Left ventricle myocardium inferior (tissue), 1 donor: ENCODE data around the gene MMP24. TPM values are rescaled to one million over a fixed set of nuclear protein-coding genes. Genes with fewer than 3 reads are reported as not detected.
"Not testable (repeated sequence)": the region's sequence is repeated elsewhere in the genome, so short reads cannot be mapped to it uniquely, and the experiment has no call there.

Experiments used
- DNase-seq: peaks from one replicate; pipeline ENCODE4 v3.0.0-alpha.2; 2020
- H3K27ac ChIP-seq: fragments of 200-600 bp; replicated peaks from 2 replicates; pipeline ENCODE4 v1.8.0; 2021
- H3K27me3 ChIP-seq: fragments of 200-600 bp; 2 replicates; pipeline ENCODE4 v1.8.0; 2021; ENCODE audit warnings: low read depth
- H3K36me3 ChIP-seq: fragments of 200-600 bp; 2 replicates; pipeline ENCODE4 v1.8.0; 2021
- H3K4me1 ChIP-seq: fragments of 200-600 bp; 2 replicates; pipeline ENCODE4 v1.8.0; 2021
- H3K4me3 ChIP-seq: fragments of 200-600 bp; 2 replicates; pipeline ENCODE4 v1.8.0; 2021; ENCODE audit warnings: mild to moderate bottlenecking, moderate library complexity
- H3K9me3 ChIP-seq: fragments of 200-600 bp; replicated peaks from 2 replicates; pipeline ENCODE4 v1.8.0; 2021
- intact Hi-C: fragments of 100-400 bp; cut with micrococcal nuclease; formaldehyde crosslinking; loops from one replicate; pipeline ENCODE4 v1.11.0; 2022
- total RNA-seq: library from RNA; stranded (reverse); fragmentation: NEBNext Ultra II Directional; extraction: Animal tissue kit (Norgen Biotek cat#: 25700); gene quantifications from one replicate; pipeline ENCODE4 v1.2.1, GENCODE V29; 2021
- TF ChIP-seq, protein P1 (sequence below): fragments of 200-600 bp; IDR thresholded peaks from 2 replicates; pipeline ENCODE4 v1.8.0; 2021; ENCODE audit warnings: antibody characterized with exemption, mild to moderate bottlenecking, borderline replicate concordance
- donor health status: DM: no; HTN: yes; CAD: no; lungs with severe emphysema.

The MMP24 gene
- total RNA-seq, 1 donor from 2014 or later = 0.25 TPM

GRCh38 chr20:35187584-35188190 lies 38.8 kb upstream of the MMP24 start:
- intact Hi-C loops = loop anchor here (10.0 kb wide), 1 partner anchor 73 kb away; no protein-coding TSS in a partner anchor
- Histone ChIP-seq H3K9me3 (no peaks in the 10 kb centered on the region), H3K4me1 (peaks cover 15% of the 10 kb centered on the region), H3K4me3 (no peak overlapping the region), H3K27me3 (no peaks in the 10 kb centered on the region), H3K27ac (no peak overlapping the region), H3K36me3 (peaks cover 2% of the 10 kb centered on the region)
- no peak for DNase-seq
- TF ChIP-seq, protein P1, sequence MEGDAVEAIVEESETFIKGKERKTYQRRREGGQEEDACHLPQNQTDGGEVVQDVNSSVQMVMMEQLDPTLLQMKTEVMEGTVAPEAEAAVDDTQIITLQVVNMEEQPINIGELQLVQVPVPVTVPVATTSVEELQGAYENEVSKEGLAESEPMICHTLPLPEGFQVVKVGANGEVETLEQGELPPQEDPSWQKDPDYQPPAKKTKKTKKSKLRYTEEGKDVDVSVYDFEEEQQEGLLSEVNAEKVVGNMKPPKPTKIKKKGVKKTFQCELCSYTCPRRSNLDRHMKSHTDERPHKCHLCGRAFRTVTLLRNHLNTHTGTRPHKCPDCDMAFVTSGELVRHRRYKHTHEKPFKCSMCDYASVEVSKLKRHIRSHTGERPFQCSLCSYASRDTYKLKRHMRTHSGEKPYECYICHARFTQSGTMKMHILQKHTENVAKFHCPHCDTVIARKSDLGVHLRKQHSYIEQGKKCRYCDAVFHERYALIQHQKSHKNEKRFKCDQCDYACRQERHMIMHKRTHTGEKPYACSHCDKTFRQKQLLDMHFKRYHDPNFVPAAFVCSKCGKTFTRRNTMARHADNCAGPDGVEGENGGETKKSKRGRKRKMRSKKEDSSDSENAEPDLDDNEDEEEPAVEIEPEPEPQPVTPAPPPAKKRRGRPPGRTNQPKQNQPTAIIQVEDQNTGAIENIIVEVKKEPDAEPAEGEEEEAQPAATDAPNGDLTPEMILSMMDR = no peak

GRCh38 chr20:35189223-35189622 lies 37.3 kb upstream of the MMP24 start:
- peaks cover 22% of the 10 kb centered on the region for H3K4me1 ChIP-seq
- not testable (repeated sequence) for H3K27ac ChIP-seq, H3K27me3 ChIP-seq, H3K36me3 ChIP-seq, H3K4me3 ChIP-seq, DNase-seq, H3K9me3 ChIP-seq
- intact Hi-C loops = loop anchor here (10.0 kb wide), 1 partner anchor 74 kb away; no protein-coding TSS in a partner anchor

DNA sequence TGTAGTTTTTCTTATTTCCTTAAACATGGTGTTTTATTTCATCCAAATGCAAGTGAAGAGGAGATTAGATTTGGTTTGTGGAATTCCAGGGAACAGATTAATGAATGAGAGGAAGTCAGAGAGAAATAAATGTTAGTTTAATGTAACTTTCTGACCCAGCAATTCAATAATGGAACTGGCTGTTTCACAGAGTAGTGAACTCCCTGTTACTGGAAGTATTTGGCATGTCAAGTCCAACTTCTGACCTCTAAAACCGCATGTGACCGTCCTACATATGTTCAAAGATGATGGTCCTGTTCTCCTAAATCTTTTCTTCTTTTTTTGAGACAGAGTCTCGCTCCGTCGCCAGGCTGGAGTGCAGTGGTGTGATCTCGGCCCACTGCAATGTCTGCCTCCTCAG lies 35.9 kb upstream of the MMP24 start:
- TF ChIP-seq, protein P1 = no peak
- intact Hi-C loops = no loop called here
- no peak overlapping the region for H3K4me3 ChIP-seq
- no peaks in the 10 kb centered on the region for H3K9me3 ChIP-seq
- H3K4me1 ChIP-seq = peaks cover 22% of the 10 kb centered on the region
- no peaks in the 10 kb centered on the region for H3K27me3 ChIP-seq
- no peak for DNase-seq
- no peaks in the 10 kb centered on the region for H3K36me3 ChIP-seq
- no peak overlapping the region for H3K27ac ChIP-seq

GRCh38 chr20:35191419-35192117 lies 34.9 kb upstream of the MMP24 start:
- TF ChIP-seq, protein P1 = no peak
- no peak overlapping the region for H3K4me3 ChIP-seq
- peaks cover 22% of the 10 kb centered on the region for H3K4me1 ChIP-seq
- peaks cover 7% of the 10 kb centered on the region for H3K36me3 ChIP-seq
- no peak overlapping the region for H3K27ac ChIP-seq
- intact Hi-C loops = no loop called here
- H3K9me3 ChIP-seq = peaks cover 9% of the 10 kb centered on the region
- no peak for DNase-seq
- H3K27me3 ChIP-seq = no peaks in the 10 kb centered on the region

GRCh38 chr20:35192118-35192872 lies 34.2 kb upstream of the MMP24 start:
- intact Hi-C loops = no loop called here
- H3K9me3 ChIP-seq = peaks cover 14% of the 10 kb centered on the region
- no peak overlapping the region for H3K4me3 ChIP-seq
- TF ChIP-seq, protein P1 = no peak
- no peak overlapping the region for H3K27ac ChIP-seq
- no peak for DNase-seq
- peaks cover 22% of the 10 kb centered on the region for H3K4me1 ChIP-seq
- no peaks in the 10 kb centered on the region for H3K27me3 ChIP-seq
- peaks cover 9% of the 10 kb centered on the region for H3K36me3 ChIP-seq

DNA sequence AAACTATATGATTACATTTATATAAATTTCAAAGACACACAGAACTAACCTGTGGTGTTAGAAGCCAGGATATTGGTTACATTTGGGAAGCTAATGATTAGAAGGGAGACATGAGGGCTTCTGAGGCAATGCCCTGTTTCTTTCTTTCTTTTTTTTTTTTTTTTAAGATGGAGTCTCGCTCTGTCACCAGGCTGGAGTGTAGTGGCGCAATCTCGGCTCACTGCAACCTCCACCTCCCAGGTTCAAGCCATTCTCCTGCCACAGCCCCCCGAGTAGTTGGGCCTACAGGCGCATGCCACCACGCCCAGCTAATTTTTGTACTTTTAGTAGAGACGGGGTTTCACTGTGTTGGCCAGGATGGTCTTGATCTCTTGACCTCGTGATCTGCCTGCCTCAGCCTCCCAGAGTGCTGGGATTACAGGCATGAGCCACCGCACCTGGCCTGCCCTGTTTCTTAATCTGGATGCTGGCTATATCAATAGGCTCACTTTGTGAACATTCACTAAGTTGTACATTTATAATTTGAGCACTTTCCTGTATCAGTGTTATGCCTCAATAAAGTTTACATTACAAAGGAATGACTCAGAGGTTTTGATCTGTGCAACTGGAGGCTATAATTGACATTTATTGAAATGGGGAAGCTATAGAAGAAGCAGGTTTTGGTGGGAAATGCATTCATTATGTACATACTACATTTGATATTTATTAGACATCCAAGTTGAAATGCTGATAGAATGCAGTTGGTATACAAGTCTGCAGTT lies 33.3 kb upstream of the MMP24 start:
- H3K27ac ChIP-seq, H3K36me3 ChIP-seq, DNase-seq, H3K27me3 ChIP-seq, H3K4me3 ChIP-seq, intact Hi-C loops: not testable (repeated sequence)
- Histone ChIP-seq H3K4me1 (peaks cover 22% of the 10 kb centered on the region), H3K9me3 (peaks cover 14% of the 10 kb centered on the region)
